Measurements from ENCODE around the gene TPRN.

TPRN gene

DNA sequence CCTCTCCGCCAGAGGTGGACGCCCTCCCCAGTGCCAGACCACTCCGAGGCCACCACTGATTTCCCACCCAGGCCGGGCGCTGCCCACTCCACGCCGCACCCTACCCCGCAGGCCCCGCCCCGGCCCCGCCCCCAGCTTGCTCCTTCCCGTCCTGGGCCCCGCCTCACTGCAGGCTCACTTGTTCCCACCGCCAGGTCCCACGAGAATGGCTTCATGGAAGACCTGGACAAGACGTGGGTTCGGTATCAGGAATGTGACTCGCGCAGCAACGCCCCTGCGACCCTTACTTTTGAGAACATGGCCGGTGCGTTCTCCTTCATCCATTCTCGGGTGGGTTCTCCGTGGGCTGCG lies 37.2 kb downstream of the TPRN start:
- CTCF ChIA-PET = interaction anchor here (1.0 to 1.4 kb wide), 4 partner anchors 8 to 64 kb away, joined by 3 to 8 read pairs (median 4); partner anchors contain the start of genes RNF224 and TMEM210
- no peak for DNase-seq
- POLR2A ChIA-PET = interaction anchor here (1.5 kb wide), 1 partner anchor 66 kb away, joined by 3 read pairs; no protein-coding TSS in a partner anchor
- Histone ChIP-seq H3K36me3 (ENCODE audit: control insufficient read depth in 4 of 4, insufficient read depth in 4 of 4, low read length in 3 of 4) (no peaks in the 10 kb centered on the region), H3K4me3 (ENCODE audit: control insufficient read depth in 1 of 7, extremely low read depth in 1 of 7, insufficient read depth in 4 of 7, low read depth in 2 of 7, low read length in 6 of 7) (peak overlapping the region in 3 of 7 experiments; percentile 36 to 59 (median 49)), H3K4me1 (ENCODE audit: control extremely low read depth in 1 of 4, control insufficient read depth in 4 of 4, insufficient read depth in 4 of 4, low read length in 3 of 4) (peaks cover 0 to 49% (median 31%) of the 10 kb centered on the region in 4 experiments), H3K9me3 (ENCODE audit: control extremely low read depth in 1 of 5, control insufficient read depth in 4 of 5, insufficient read depth in 2 of 5, low read depth in 1 of 5, low read length in 4 of 5) (no peaks in the 10 kb centered on the region), H3K27ac (ENCODE audit: insufficient read depth in 1 of 2, low read depth in 1 of 2, low read length in 2 of 2, poor library complexity in 1 of 2, severe bottlenecking in 2 of 2) (no peak overlapping the region), H3K27me3 (replicated peaks in 2 of 5; ENCODE audit: control insufficient read depth in 4 of 5, insufficient read depth in 5 of 5, low read length in 4 of 5) (peaks cover 0 to 97% (median 19%) of the 10 kb centered on the region in 5 experiments)
- 41% methylated on average over 26 of the region's 26 CpGs for WGBS (ENCODE audit: insufficient coverage)

DNA sequence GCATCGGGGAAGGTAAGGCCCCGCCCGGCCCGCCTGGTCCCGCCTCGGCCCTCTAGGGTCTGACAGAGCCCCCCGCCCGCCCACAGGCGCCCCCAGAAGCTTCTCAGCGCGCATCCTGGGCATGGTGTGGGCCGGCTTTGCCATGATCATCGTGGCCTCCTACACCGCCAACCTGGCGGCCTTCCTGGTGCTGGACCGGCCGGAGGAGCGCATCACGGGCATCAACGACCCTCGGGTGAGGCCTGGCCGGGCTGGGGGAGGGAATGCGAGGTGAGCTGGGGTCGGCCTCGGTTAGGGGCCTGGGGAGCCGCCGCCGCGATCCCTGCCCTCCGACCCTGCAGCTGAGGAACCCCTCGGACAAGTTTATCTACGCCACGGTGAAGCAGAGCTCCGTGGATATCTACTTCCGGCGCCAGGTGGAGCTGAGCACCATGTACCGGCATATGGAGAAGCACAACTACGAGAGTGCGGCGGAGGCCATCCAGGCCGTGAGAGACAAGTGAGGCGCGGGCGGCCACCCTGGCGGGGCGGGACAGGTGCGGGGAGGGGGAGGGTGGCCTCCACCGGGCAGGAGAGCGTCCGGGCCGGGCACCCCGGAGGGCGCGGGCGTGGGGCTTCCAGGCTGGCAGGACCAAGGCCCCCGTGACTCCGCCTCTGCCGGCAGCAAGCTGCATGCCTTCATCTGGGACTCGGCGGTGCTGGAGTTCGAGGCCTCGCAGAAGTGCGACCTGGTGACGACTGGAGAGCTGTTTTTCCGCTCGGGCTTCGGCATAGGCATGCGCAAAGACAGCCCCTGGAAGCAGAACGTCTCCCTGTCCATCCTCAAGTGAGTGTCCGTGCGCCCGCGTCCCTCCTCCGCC lies 37.8 kb downstream of the TPRN start:
- H3K27me3 ChIP-seq (replicated peaks in 2 of 5; ENCODE audit: control insufficient read depth in 4 of 5, insufficient read depth in 5 of 5, low read length in 4 of 5) = peaks cover 0 to 98% (median 23%) of the 10 kb centered on the region in 5 experiments
- POLR2A ChIA-PET = interaction anchor here (0.6 to 1.5 kb wide), 2 partner anchors 67 to 98 kb away, joined by 3 read pairs; no protein-coding TSS in a partner anchor

DNA sequence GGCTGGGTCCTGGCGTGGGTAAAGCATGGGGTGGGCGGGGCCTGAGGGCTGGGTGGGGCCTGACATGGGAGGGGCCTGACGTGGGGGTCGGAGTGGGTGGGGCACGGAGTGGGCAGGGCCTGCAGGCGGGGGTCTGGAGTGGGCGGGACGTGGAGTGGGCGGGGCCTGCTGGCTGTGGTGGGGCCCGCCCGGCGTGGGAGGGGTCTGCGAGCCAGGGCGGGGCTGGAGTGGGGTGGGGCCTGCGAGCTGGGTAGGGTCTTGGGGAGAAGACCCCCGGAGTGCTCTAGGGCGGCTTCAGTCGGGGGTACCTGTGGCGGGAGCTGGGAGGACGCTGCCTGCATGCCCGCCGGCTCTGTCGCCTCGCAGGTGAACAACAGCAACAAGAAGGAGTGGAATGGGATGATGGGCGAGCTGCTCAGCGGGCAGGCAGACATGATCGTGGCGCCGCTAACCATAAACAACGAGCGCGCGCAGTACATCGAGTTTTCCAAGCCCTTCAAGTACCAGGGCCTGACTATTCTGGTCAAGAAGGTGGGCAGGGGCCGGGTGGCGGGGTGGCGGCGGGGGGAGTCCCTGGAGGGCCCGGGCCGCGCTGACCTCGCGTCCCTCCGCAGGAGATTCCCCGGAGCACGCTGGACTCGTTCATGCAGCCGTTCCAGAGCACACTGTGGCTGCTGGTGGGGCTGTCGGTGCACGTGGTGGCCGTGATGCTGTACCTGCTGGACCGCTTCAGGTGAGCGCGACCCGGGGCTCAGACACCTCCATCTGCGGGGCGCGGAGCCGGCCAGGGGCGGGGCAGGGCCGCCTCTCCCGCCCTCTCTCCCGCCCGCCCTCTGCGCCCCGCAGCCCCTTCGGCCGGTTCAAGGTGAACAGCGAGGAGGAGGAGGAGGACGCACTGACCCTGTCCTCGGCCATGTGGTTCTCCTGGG lies 38.7 kb downstream of the TPRN start:
- Histone ChIP-seq H3K27ac (ENCODE audit: insufficient read depth in 1 of 2, low read depth in 1 of 2, low read length in 2 of 2, poor library complexity in 1 of 2, severe bottlenecking in 2 of 2) (no peak overlapping the region), H3K4me1 (ENCODE audit: control extremely low read depth in 1 of 4, control insufficient read depth in 4 of 4, insufficient read depth in 4 of 4, low read length in 3 of 4) (peaks cover 0 to 46% (median 26%) of the 10 kb centered on the region in 4 experiments), H3K4me3 (ENCODE audit: control insufficient read depth in 1 of 7, extremely low read depth in 1 of 7, insufficient read depth in 4 of 7, low read depth in 2 of 7, low read length in 6 of 7) (peak overlapping the region in 1 of 7 experiments; percentile 4), H3K27me3 (replicated peaks in 2 of 5; ENCODE audit: control insufficient read depth in 4 of 5, insufficient read depth in 5 of 5, low read length in 4 of 5) (peaks cover 0 to 96% (median 28%) of the 10 kb centered on the region in 5 experiments), H3K36me3 (ENCODE audit: control insufficient read depth in 4 of 4, insufficient read depth in 4 of 4, low read length in 3 of 4) (no peaks in the 10 kb centered on the region), H3K9me3 (ENCODE audit: control extremely low read depth in 1 of 5, control insufficient read depth in 4 of 5, insufficient read depth in 2 of 5, low read depth in 1 of 5, low read length in 4 of 5) (no peaks in the 10 kb centered on the region)
- DNase-seq = no peak
- WGBS (ENCODE audit: insufficient coverage) = 5% methylated on average over 52 of the region's 71 CpGs
- POLR2A ChIA-PET = interaction anchor here (0.6 to 1.5 kb wide), 2 partner anchors 68 to 98 kb away, joined by 3 read pairs; no protein-coding TSS in a partner anchor
- CTCF ChIA-PET = interaction anchor here (1.0 to 1.4 kb wide), 3 partner anchors 10 to 66 kb away, joined by 3 to 8 read pairs (median 4); partner anchors contain the start of genes RNF224 and TMEM210

More for the DNA sequence above, 37.8 kb downstream of the TPRN start:
- DNase-seq = peak in 1 of 3 donors; percentile 45
- H3K4me1 ChIP-seq (ENCODE audit: control extremely low read depth in 1 of 4, control insufficient read depth in 4 of 4, insufficient read depth in 4 of 4, low read length in 3 of 4) = peaks cover 0 to 49% (median 27%) of the 10 kb centered on the region in 4 experiments
- H3K27ac ChIP-seq (ENCODE audit: insufficient read depth in 1 of 2, low read depth in 1 of 2, low read length in 2 of 2, poor library complexity in 1 of 2, severe bottlenecking in 2 of 2) = no peak overlapping the region
- no peaks in the 10 kb centered on the region for H3K36me3 ChIP-seq (ENCODE audit: control insufficient read depth in 4 of 4, insufficient read depth in 4 of 4, low read length in 3 of 4)
- H3K4me3 ChIP-seq (ENCODE audit: control insufficient read depth in 1 of 7, extremely low read depth in 1 of 7, insufficient read depth in 4 of 7, low read depth in 2 of 7, low read length in 6 of 7) = peak overlapping the region in 3 of 7 experiments; percentile 36 to 59 (median 49)
- WGBS (ENCODE audit: insufficient coverage) = 8% methylated on average over 70 of the region's 74 CpGs
- CTCF ChIA-PET = interaction anchor here (1.0 to 1.4 kb wide), 4 partner anchors 9 to 65 kb away, joined by 3 to 8 read pairs (median 4); partner anchors contain the start of genes RNF224 and TMEM210
- H3K9me3 ChIP-seq (ENCODE audit: control extremely low read depth in 1 of 5, control insufficient read depth in 4 of 5, insufficient read depth in 2 of 5, low read depth in 1 of 5, low read length in 4 of 5) = no peaks in the 10 kb centered on the region

DNA sequence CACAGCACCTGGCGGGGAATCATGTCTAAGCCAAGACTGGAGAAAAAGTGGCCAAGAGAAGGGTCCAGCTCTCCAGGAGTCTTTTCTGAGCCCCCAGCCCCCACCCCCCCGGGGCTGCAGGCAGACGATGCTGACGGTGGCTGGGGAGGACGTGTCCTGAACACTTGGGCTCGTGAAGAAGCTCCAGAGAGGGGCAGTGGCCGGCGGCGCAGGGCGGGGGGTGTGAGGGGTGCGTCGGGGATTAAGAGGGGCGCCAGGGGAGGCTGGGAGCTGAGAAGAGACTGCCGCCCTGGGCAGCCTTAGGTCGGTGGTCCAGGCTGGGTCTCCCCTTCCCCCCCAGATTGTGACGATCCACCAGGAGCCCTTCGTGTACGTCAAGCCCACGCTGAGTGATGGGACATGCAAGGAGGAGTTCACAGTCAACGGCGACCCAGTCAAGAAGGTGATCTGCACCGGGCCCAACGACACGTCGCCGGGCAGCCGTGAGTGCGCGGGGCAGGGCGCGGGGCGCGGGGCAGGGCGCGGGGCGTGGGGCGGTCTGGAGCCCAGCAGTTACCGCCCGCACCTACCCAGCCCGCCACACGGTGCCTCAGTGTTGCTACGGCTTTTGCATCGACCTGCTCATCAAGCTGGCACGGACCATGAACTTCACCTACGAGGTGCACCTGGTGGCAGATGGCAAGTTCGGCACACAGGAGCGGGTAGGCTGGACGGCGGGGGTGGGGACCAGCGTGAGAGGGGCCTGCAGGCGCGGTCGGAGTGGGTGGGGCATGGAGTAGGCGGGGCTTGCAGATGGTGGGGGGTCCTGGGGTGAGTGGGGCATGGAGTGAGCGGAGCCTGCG lies 39.6 kb downstream of the TPRN start:
- DNase-seq = peak in 1 of 3 donors; percentile 33
- ChIA-PET CTCF (no interaction called here), POLR2A (no interaction called here)
- WGBS (ENCODE audit: insufficient coverage) = 32% methylated on average over 43 of the region's 56 CpGs
- Histone ChIP-seq H3K9me3 (ENCODE audit: control extremely low read depth in 1 of 5, control insufficient read depth in 4 of 5, insufficient read depth in 2 of 5, low read depth in 1 of 5, low read length in 4 of 5) (no peaks in the 10 kb centered on the region), H3K36me3 (ENCODE audit: control insufficient read depth in 4 of 4, insufficient read depth in 4 of 4, low read length in 3 of 4) (no peaks in the 10 kb centered on the region), H3K4me3 (ENCODE audit: control insufficient read depth in 1 of 7, extremely low read depth in 1 of 7, insufficient read depth in 4 of 7, low read depth in 2 of 7, low read length in 6 of 7) (no peak overlapping the region), H3K27me3 (replicated peaks in 2 of 5; ENCODE audit: control insufficient read depth in 4 of 5, insufficient read depth in 5 of 5, low read length in 4 of 5) (peaks cover 0 to 96% (median 23%) of the 10 kb centered on the region in 5 experiments), H3K4me1 (ENCODE audit: control extremely low read depth in 1 of 4, control insufficient read depth in 4 of 4, insufficient read depth in 4 of 4, low read length in 3 of 4) (peaks cover 0 to 49% (median 29%) of the 10 kb centered on the region in 4 experiments), H3K27ac (ENCODE audit: insufficient read depth in 1 of 2, low read depth in 1 of 2, low read length in 2 of 2, poor library complexity in 1 of 2, severe bottlenecking in 2 of 2) (no peak overlapping the region)

DNA sequence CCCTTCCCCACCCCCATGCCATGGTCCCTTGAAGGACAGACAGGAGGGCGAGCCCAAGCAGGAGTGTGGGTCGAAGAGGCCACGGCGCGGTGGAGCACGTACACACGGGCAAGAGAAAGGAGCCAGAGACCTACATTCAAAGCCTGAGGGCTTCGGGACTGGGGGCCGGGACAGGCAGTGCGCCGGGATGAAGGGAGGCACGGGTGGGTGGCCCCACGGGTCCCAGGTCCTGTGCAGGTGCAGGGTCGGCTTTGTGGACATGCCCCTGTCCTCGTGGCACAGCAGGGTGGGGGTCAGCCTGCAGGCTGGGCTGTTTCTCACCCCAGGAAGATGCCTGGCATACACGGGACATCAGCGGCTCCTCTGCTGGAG lies 40.5 kb downstream of the TPRN start:
- H3K4me3 ChIP-seq (ENCODE audit: control insufficient read depth in 1 of 7, extremely low read depth in 1 of 7, insufficient read depth in 4 of 7, low read depth in 2 of 7, low read length in 6 of 7) = no peak overlapping the region
- POLR2A ChIA-PET = no interaction called here
- H3K36me3 ChIP-seq (ENCODE audit: control insufficient read depth in 4 of 4, insufficient read depth in 4 of 4, low read length in 3 of 4) = no peaks in the 10 kb centered on the region
- H3K9me3 ChIP-seq (ENCODE audit: control extremely low read depth in 1 of 5, control insufficient read depth in 4 of 5, insufficient read depth in 2 of 5, low read depth in 1 of 5, low read length in 4 of 5) = no peaks in the 10 kb centered on the region
- WGBS (ENCODE audit: insufficient coverage) = 76% methylated on average over 17 of the region's 17 CpGs
- peaks cover 0 to 96% (median 28%) of the 10 kb centered on the region in 5 experiments for H3K27me3 ChIP-seq (replicated peaks in 2 of 5; ENCODE audit: control insufficient read depth in 4 of 5, insufficient read depth in 5 of 5, low read length in 4 of 5)
- no peak for DNase-seq
- peaks cover 0 to 49% (median 29%) of the 10 kb centered on the region in 4 experiments for H3K4me1 ChIP-seq (ENCODE audit: control extremely low read depth in 1 of 4, control insufficient read depth in 4 of 4, insufficient read depth in 4 of 4, low read length in 3 of 4)
- H3K27ac ChIP-seq (ENCODE audit: insufficient read depth in 1 of 2, low read depth in 1 of 2, low read length in 2 of 2, poor library complexity in 1 of 2, severe bottlenecking in 2 of 2) = no peak overlapping the region
- CTCF ChIA-PET = no interaction called here

Measured in common myeloid progenitor, CD34-positive (primary cell).